ENCODE data around the gene ARNT2. TPM values are rescaled to one million over a fixed set of nuclear protein-coding genes. Genes with fewer than 3 reads are reported as not detected.

ARNT2 gene
- total and polyA plus RNA-seq, 4 experiments from 2014 or later: not detected

- Histone ChIP-seq H3K27ac (ENCODE audit: low read depth, low read length) (no peak overlapping the region), H3K4me3 (ENCODE audit: low read length in 2 of 2) (no peak overlapping the region), H3K4me1 (ENCODE audit: insufficient read depth, low read length) (no peaks in the 10 kb centered on the region), H3K36me3 (ENCODE audit: insufficient read depth, low read length) (no peaks in the 10 kb centered on the region), H3K9me3 (ENCODE audit: control insufficient read depth in 1 of 2, low read length in 2 of 2) (no peaks in the 10 kb centered on the region), H3K27me3 (ENCODE audit: insufficient read depth, low read length) (no peaks in the 10 kb centered on the region)
- Mint-ChIP-seq H3K4me3 (no peak overlapping the region), H3K9me3 (no peaks in the 10 kb centered on the region), H3K36me3 (no peaks in the 10 kb centered on the region), H3K27me3 (peaks cover 2 to 13% of the 10 kb centered on the region in 2 donors), H3K27ac (no peak overlapping the region), H3K4me1 (no peaks in the 10 kb centered on the region)
- CTCF ChIA-PET (ENCODE audit: partially characterized antibody): no interaction called here
- DNase-seq: no peak
- POLR2A ChIA-PET (ENCODE audit: partially characterized antibody): no interaction called here
- intact Hi-C loops (cut with micrococcal nuclease): no loop called here
These were observed 88.7 kb downstream of the ARNT2 start for GRCh38 chr15:80492874-80493273.

GRCh38 chr15:80494351-80494751 lies 90.2 kb downstream of the ARNT2 start:
- Mint-ChIP-seq H3K9me3 (no peaks in the 10 kb centered on the region), H3K4me3 (no peak overlapping the region), H3K36me3 (no peaks in the 10 kb centered on the region), H3K27me3 (peaks cover 2 to 13% of the 10 kb centered on the region in 2 donors), H3K27ac (no peak overlapping the region), H3K4me1 (no peaks in the 10 kb centered on the region)
- no peak overlapping the region for H3K27ac ChIP-seq (ENCODE audit: low read depth, low read length)
- intact Hi-C loops (cut with micrococcal nuclease): no loop called here
- no peak overlapping the region for H3K4me3 ChIP-seq (ENCODE audit: low read length in 2 of 2)
- DNase-seq: no peak
- no peaks in the 10 kb centered on the region for H3K9me3 ChIP-seq (ENCODE audit: control insufficient read depth in 1 of 2, low read length in 2 of 2)
- CTCF ChIA-PET (ENCODE audit: partially characterized antibody): no interaction called here
- H3K27me3 ChIP-seq (ENCODE audit: insufficient read depth, low read length): no peaks in the 10 kb centered on the region
- no peaks in the 10 kb centered on the region for H3K36me3 ChIP-seq (ENCODE audit: insufficient read depth, low read length)
- POLR2A ChIA-PET (ENCODE audit: partially characterized antibody): no interaction called here
- no peaks in the 10 kb centered on the region for H3K4me1 ChIP-seq (ENCODE audit: insufficient read depth, low read length)

DNA sequence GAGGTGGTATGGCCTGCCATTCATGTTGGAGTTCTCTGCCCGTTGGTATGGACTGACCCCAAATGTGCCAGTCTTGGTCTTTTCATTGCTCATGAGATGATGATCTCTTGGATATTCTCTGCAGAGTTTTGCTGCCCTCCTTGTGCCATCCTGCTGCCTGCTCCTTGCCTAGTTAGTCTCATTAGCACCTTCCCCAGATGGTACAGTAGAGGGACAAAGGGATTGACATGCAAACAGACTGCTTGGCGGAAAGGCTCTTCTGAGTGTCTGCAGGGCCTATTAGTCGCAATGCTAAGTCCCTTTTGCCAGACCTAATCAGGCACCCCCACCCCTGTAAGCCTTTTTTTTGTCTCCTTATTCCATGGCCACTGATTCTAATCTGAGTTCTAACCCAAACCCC lies 90.6 kb downstream of the ARNT2 start:
- intact Hi-C loops (cut with micrococcal nuclease): no loop called here
- no peak overlapping the region for H3K4me3 Mint-ChIP-seq
- no peak for DNase-seq
- ChIA-PET POLR2A (ENCODE audit: partially characterized antibody) (no interaction called here), CTCF (ENCODE audit: partially characterized antibody) (no interaction called here)
- H3K4me1 Mint-ChIP-seq: no peaks in the 10 kb centered on the region
- H3K36me3 ChIP-seq (ENCODE audit: insufficient read depth, low read length): no peaks in the 10 kb centered on the region
- no peaks in the 10 kb centered on the region for H3K9me3 ChIP-seq (ENCODE audit: control insufficient read depth in 1 of 2, low read length in 2 of 2)
- H3K27ac ChIP-seq (ENCODE audit: low read depth, low read length): no peak overlapping the region
- no peaks in the 10 kb centered on the region for H3K9me3 Mint-ChIP-seq
- H3K4me1 ChIP-seq (ENCODE audit: insufficient read depth, low read length): no peaks in the 10 kb centered on the region
- peaks cover 2 to 13% of the 10 kb centered on the region in 2 donors for H3K27me3 Mint-ChIP-seq
- no peak overlapping the region for H3K27ac Mint-ChIP-seq
- H3K36me3 Mint-ChIP-seq: no peaks in the 10 kb centered on the region
- H3K4me3 ChIP-seq (ENCODE audit: low read length in 2 of 2): no peak overlapping the region
- H3K27me3 ChIP-seq (ENCODE audit: insufficient read depth, low read length): no peaks in the 10 kb centered on the region

DNA sequence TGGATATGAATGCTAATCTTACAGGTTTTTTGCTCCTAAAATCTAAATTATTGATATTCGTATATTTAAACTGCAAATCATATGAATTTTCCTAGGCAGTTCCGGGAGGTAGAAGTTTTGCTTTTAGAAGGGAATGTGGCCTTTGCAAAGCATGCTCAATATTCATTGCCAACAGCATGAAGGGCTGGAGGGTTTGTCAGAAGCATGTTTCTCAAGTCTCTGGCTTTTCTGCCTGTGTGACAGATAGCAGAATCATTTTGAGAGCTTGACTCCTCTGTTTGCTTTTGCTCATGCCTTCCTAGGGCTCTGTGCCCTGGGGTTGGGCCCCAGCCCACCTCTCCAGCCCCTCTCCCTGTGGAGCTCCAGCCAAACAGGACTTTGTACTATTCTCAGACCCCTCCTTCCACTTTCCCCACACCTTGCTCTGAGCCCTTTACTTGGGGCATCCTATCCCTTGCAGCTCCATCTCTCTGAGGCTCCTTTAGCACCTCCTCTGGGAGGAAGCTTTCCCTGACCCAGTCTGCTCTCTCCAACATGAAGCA lies 91.3 kb downstream of the ARNT2 start:
- H3K27me3 Mint-ChIP-seq: peaks cover 2 to 13% of the 10 kb centered on the region in 2 donors
- no peaks in the 10 kb centered on the region for H3K36me3 Mint-ChIP-seq
- no peaks in the 10 kb centered on the region for H3K9me3 Mint-ChIP-seq
- no peak overlapping the region for H3K27ac ChIP-seq (ENCODE audit: low read depth, low read length)
- H3K9me3 ChIP-seq (ENCODE audit: control insufficient read depth in 1 of 2, low read length in 2 of 2): no peaks in the 10 kb centered on the region
- H3K4me3 Mint-ChIP-seq: no peak overlapping the region
- ChIA-PET CTCF (ENCODE audit: partially characterized antibody) (interaction anchor here (0.5 kb wide), 1 partner anchor 12 kb away, joined by 3 read pairs; no protein-coding TSS in a partner anchor), POLR2A (ENCODE audit: partially characterized antibody) (no interaction called here)
- intact Hi-C loops (cut with micrococcal nuclease): no loop called here
- no peaks in the 10 kb centered on the region for H3K4me1 ChIP-seq (ENCODE audit: insufficient read depth, low read length)
- no peak for DNase-seq
- no peak overlapping the region for H3K4me3 ChIP-seq (ENCODE audit: low read length in 2 of 2)
- no peaks in the 10 kb centered on the region for H3K27me3 ChIP-seq (ENCODE audit: insufficient read depth, low read length)
- H3K27ac Mint-ChIP-seq: no peak overlapping the region
- no peaks in the 10 kb centered on the region for H3K36me3 ChIP-seq (ENCODE audit: insufficient read depth, low read length)
- no peaks in the 10 kb centered on the region for H3K4me1 Mint-ChIP-seq

- H3K9me3 Mint-ChIP-seq: no peaks in the 10 kb centered on the region
- no peaks in the 10 kb centered on the region for H3K36me3 Mint-ChIP-seq
- Histone ChIP-seq H3K4me3 (ENCODE audit: low read length in 2 of 2) (no peak overlapping the region), H3K36me3 (ENCODE audit: insufficient read depth, low read length) (no peaks in the 10 kb centered on the region), H3K27me3 (ENCODE audit: insufficient read depth, low read length) (no peaks in the 10 kb centered on the region), H3K27ac (ENCODE audit: low read depth, low read length) (no peak overlapping the region), H3K9me3 (ENCODE audit: control insufficient read depth in 1 of 2, low read length in 2 of 2) (no peaks in the 10 kb centered on the region), H3K4me1 (ENCODE audit: insufficient read depth, low read length) (no peaks in the 10 kb centered on the region)
- DNase-seq: no peak
- POLR2A ChIA-PET (ENCODE audit: partially characterized antibody): no interaction called here
- H3K27me3 Mint-ChIP-seq: peaks cover 2 to 9% of the 10 kb centered on the region in 2 donors
- H3K4me1 Mint-ChIP-seq: no peaks in the 10 kb centered on the region
- H3K27ac Mint-ChIP-seq: no peak overlapping the region
- CTCF ChIA-PET (ENCODE audit: partially characterized antibody): interaction anchor here (0.5 kb wide), 1 partner anchor 12 kb away, joined by 3 read pairs; no protein-coding TSS in a partner anchor
- no peak overlapping the region for H3K4me3 Mint-ChIP-seq
- intact Hi-C loops (cut with micrococcal nuclease): no loop called here
These were observed 91.9 kb downstream of the ARNT2 start for GRCh38 chr15:80496096-80496495.

DNA sequence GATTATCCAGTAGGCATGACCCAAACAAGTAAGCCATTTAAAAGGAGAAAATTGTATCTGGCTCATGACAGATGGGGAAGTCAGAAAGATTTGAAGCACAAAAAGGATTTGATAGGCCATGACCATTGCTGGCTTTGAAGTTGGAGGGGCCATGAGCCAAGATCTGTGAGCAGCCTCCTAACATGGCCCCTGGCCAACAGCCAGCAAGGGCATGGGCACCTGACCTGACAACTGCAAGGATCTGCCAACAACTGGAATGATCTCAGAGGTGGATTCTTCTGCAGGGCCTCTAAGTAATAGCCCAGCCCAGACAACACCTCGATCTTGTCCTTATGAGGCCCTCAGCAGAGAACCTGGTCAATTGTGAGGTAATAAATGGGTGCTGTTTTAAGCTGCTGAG lies 93.0 kb downstream of the ARNT2 start:
- peaks cover 2 to 11% of the 10 kb centered on the region in 2 donors for H3K27me3 Mint-ChIP-seq

DNA sequence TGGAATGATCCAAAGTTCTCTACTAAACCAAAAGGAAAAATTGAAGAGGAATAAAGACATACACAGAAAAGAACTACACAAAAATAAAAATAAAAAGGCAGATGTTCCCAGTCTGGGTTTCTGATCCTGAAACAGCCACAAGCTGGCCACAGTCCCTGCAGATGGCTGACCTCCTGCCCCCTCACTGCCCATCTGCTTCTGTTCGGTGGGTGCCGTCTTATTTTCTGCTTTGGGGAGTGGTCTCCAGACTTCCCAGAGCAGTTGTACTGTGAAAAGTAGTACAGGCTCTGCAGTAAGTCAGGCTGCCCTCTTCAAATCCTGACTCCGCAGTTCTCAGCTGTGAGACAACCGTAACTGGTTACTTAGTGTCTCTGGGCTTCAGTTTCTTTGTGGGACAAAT lies 94.5 kb downstream of the ARNT2 start:
- H3K27ac ChIP-seq (ENCODE audit: low read depth, low read length): no peak overlapping the region
- peaks cover 3 to 14% of the 10 kb centered on the region in 2 donors for H3K27me3 Mint-ChIP-seq
- H3K4me3 Mint-ChIP-seq: no peak overlapping the region
- no peaks in the 10 kb centered on the region for H3K36me3 ChIP-seq (ENCODE audit: insufficient read depth, low read length)
- no peaks in the 10 kb centered on the region for H3K4me1 ChIP-seq (ENCODE audit: insufficient read depth, low read length)
- POLR2A ChIA-PET (ENCODE audit: partially characterized antibody): no interaction called here
- no peak for DNase-seq
- CTCF ChIA-PET (ENCODE audit: partially characterized antibody): no interaction called here
- H3K36me3 Mint-ChIP-seq: no peaks in the 10 kb centered on the region
- H3K4me1 Mint-ChIP-seq: no peaks in the 10 kb centered on the region
- H3K9me3 ChIP-seq (ENCODE audit: control insufficient read depth in 1 of 2, low read length in 2 of 2): no peaks in the 10 kb centered on the region
- no peak overlapping the region for H3K27ac Mint-ChIP-seq
- peaks cover 0 to 4% (median 0%) of the 10 kb centered on the region in 8 donors for H3K9me3 Mint-ChIP-seq
- no peaks in the 10 kb centered on the region for H3K27me3 ChIP-seq (ENCODE audit: insufficient read depth, low read length)
- intact Hi-C loops (cut with micrococcal nuclease): no loop called here
- no peak overlapping the region for H3K4me3 ChIP-seq (ENCODE audit: low read length in 2 of 2)

More for the DNA sequence above, 93.0 kb downstream of the ARNT2 start:
- no peaks in the 10 kb centered on the region for H3K36me3 ChIP-seq (ENCODE audit: insufficient read depth, low read length)
- ChIA-PET POLR2A (ENCODE audit: partially characterized antibody) (no interaction called here), CTCF (ENCODE audit: partially characterized antibody) (no interaction called here)
- DNase-seq: no peak
- Mint-ChIP-seq H3K27ac (no peak overlapping the region), H3K36me3 (no peaks in the 10 kb centered on the region), H3K9me3 (peaks cover 0 to 2% (median 0%) of the 10 kb centered on the region in 8 donors), H3K4me3 (no peak overlapping the region), H3K4me1 (no peaks in the 10 kb centered on the region)
- no peaks in the 10 kb centered on the region for H3K27me3 ChIP-seq (ENCODE audit: insufficient read depth, low read length)
- no peaks in the 10 kb centered on the region for H3K4me1 ChIP-seq (ENCODE audit: insufficient read depth, low read length)
- no peak overlapping the region for H3K27ac ChIP-seq (ENCODE audit: low read depth, low read length)
- H3K9me3 ChIP-seq (ENCODE audit: control insufficient read depth in 1 of 2, low read length in 2 of 2): no peaks in the 10 kb centered on the region
- no peak overlapping the region for H3K4me3 ChIP-seq (ENCODE audit: low read length in 2 of 2)
- intact Hi-C loops (cut with micrococcal nuclease): no loop called here

DNA sequence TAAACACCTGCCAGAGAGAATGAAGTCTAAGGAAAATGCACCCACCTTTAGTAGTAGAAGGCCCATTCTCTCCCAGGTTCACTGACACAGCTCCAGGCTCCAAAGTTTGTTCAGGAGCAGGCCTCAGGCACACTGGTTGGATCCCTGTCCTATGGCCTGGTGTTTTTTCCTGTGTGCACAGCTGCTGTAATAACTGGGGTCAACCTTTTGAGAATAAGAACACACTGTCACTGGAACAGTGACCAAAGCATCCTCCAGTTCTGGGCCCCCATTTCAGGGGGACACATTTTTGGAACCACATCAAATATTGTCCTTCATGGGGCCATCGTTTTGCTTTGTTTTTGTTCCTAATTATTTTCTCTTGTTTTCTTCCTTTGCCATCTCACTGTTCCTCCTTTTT lies 95.8 kb downstream of the ARNT2 start:
- H3K27me3 ChIP-seq (ENCODE audit: insufficient read depth, low read length): no peaks in the 10 kb centered on the region
- H3K36me3 ChIP-seq (ENCODE audit: insufficient read depth, low read length): no peaks in the 10 kb centered on the region
- Mint-ChIP-seq H3K4me1 (no peaks in the 10 kb centered on the region), H3K27ac (no peak overlapping the region), H3K9me3 (peaks cover 0 to 8% (median 0%) of the 10 kb centered on the region in 8 donors), H3K27me3 (peaks cover 3 to 14% of the 10 kb centered on the region in 2 donors), H3K36me3 (no peaks in the 10 kb centered on the region), H3K4me3 (no peak overlapping the region)
- intact Hi-C loops (cut with micrococcal nuclease): no loop called here
- no peak overlapping the region for H3K4me3 ChIP-seq (ENCODE audit: low read length in 2 of 2)
- H3K27ac ChIP-seq (ENCODE audit: low read depth, low read length): no peak overlapping the region
- no peaks in the 10 kb centered on the region for H3K4me1 ChIP-seq (ENCODE audit: insufficient read depth, low read length)
- no peaks in the 10 kb centered on the region for H3K9me3 ChIP-seq (ENCODE audit: control insufficient read depth in 1 of 2, low read length in 2 of 2)
- ChIA-PET CTCF (ENCODE audit: partially characterized antibody) (interaction anchor here (0.6 to 1.2 kb wide), 2 partner anchors 44 to 264 kb away, joined by 3 read pairs; no protein-coding TSS in a partner anchor), POLR2A (ENCODE audit: partially characterized antibody) (no interaction called here)
- DNase-seq: no peak
